SKM-1 (cell line): ENCODE measurements around the gene CARS1.

Source experiments
- DNase-seq: peaks from one replicate; lab custom pipeline; 2025; ENCODE audit not compliant: unreplicated experiment; lab: John Stamatoyannopoulos, UW

The CARS1 gene

DNA sequence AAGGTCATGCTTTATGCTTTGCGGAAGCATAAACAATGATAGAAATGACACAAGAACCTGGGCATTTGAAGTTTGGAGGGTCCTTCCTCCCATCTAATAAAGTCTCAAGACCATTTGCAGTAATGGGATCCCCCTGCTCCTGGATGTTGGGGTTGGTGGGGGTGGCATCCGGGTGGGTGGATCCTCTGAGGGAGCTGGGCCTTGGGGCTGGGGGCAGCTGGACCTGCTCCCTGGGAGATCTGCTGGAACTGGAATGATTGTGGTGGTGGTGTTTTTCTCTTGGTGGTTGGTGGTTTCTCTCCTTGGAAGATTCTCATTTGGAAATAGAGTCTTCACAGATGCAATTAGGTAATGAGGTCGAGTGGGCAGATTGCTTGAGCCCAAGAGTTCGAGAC, 62.9 kb downstream of the CARS1 start:
- no peak for DNase-seq

DNA sequence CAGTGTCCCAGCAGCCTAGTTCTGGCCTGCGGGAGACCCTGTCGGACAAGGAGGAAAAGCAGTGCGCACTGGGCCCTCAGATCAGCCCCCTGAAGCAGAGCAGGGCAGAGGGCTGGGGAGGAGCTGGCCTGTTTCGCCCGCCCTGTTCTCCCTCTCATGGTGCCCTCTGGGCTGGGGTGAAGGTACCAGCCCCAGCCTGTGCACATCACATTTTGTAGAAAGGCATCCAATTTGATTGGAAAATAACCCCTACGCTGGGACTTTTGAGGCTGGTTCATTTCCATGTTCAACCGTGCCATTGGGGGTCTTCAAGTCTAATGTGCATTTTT, 64.3 kb downstream of the CARS1 start:
- DNase-seq: no peak

DNA sequence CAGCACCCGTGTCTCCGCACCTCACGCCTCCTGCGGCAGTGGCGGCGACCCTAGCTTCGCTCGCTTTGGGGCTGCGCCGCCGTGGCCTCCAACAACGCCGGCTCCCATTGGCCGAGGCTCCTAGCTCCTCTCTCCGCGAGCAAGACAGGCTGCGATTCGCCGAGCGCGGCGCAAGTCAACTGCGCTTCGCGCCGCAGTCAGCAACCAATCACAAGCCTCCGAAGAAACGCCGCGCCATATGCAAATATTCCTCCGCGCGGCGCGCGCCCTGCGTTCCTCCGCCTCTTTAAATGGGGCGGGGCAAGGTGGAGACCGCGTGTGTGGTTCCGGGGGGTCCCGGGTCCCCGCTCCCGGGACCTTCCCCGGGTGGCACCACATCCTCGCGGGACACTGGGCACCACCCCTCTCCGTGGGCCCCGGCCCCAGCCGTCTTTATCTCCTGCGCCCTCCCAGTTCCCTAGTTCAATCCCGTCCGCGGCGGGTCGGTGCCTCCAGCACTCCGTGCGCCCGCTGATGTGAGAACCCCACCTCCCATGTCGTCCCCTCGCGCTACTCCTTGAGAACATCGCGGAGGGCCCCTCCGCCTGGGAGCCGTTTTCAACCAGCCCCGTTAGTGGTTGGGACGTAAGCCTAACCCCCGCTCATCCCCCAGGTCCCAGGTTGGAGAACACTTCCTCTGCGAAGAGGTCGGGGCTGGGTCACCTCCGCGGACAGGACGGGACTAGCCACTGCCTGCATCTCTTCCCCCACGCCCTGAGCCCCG, 64.8 kb downstream of the CARS1 start, which contains the start of gene NAP1L4:
Gene NAP1L4 (minus strand): TSS at position 96 of the 763 bp plus-strand sequence. CDS start 13,109 bp downstream, outside the sequence.
- DNase-seq: peak; percentile 88

DNA sequence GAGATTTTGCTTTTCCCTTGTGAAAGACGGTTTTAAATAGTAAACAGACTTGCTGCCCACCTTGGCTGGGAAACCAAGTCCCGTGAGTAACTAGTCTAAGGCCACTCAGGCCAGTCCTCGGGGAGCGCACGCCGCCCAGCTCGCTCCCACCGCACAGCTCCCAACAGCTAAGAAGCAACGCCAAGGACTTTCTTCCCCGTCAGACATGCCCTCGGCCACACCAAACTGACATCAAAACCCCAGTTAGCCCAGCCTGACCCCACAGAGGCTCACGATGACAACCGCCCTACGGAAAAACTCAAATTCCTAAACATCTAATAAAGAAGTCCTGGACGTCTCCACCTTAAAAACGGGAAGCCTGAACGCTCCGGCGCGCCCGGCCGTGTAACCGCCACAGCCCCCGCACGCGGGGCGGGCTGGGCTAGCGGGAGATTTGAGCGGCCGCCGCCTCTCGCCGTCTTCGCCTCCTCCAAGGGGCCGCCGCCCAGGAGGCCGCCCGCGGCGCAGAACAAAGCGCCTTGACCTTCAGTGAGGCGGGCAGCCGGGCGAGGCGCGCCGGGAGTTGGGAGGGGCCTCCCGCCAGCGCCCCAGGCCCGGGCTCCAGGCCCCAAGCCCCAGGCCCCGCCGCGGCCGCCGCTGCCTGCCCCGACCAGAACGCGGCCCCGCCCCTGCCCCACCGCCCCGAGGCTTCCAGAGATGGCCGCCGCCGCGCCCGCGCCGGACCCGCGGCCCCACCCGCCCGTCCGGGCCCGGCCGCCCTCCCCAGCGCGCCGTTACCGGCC, 65.6 kb downstream of the CARS1 start:
- DNase-seq: no peak

DNA sequence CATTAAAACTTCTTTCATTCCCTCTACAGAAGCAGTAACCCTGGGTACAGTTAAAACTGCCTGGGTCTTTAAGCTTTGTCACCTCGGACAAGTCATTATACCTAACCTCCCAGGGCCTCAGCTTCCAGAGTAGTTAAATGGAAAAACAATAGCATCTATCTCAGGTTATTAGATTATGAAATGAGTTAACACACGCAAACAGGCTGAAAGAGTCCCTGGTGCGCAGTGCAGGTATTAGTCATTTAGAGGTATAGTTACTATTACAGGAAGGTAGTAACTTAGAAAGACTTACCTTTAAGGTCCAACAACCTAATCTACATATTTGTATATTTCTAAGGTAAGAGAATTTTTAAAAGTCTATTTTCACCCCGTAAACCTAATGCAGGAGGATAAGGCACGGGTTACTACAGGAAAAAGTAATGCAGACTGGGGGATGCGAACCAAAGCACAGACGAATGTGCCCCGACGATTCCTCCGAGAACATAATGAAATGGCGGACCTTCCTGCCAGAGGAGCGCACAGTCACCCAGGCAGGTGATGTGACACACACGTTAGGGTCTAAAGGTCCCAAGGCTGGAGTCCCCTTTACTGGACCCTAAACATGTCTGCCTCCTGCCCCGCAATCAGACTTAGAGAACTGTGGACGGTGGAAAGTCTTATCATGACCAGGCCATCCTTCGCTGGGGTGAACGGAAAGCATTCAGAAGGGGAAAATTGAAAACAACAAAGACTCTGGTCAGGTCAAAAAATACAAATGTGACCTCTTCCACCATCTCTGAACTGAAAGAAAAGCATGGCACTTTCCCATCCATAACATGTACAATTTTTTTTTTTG, 66.4 kb downstream of the CARS1 start:
- DNase-seq: no peak

DNA sequence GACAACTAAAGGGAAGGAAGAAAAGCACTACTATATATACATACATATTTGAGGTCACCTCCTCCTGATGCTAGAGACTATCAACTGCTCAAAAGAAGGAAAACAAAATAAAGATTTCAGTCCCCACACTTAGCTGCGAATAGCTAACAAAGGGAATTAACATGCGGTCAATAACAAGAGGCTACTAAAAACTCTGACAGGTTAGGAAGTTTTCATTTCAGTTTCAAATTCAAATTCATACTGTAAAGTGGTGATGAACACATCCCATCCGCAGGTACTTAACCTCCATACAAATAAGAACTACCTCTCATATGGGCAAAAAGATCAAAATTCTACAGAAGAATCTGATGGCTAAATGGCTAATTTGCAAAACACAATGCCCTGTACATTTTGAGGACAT, 67.7 kb downstream of the CARS1 start:
- no peak for DNase-seq

DNA sequence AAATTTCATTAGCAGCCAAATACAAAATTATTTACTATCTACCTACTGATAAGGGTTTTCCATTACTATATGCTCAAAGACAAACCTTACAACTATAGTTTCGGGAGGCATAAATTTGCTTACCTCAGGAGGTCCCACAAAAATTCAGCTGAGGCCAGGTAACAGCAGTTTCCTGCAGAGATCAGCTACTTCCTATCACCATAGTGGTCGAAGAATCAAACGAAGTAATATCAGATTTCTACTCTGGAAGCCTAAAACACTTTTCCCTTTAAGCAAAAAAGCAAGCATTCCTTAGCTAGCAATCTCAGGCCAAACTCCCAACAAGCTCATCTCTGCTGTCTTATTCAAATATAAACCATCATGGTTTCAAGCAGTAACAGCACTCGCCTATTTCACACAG, 68.2 kb downstream of the CARS1 start:
- no peak for DNase-seq

DNA sequence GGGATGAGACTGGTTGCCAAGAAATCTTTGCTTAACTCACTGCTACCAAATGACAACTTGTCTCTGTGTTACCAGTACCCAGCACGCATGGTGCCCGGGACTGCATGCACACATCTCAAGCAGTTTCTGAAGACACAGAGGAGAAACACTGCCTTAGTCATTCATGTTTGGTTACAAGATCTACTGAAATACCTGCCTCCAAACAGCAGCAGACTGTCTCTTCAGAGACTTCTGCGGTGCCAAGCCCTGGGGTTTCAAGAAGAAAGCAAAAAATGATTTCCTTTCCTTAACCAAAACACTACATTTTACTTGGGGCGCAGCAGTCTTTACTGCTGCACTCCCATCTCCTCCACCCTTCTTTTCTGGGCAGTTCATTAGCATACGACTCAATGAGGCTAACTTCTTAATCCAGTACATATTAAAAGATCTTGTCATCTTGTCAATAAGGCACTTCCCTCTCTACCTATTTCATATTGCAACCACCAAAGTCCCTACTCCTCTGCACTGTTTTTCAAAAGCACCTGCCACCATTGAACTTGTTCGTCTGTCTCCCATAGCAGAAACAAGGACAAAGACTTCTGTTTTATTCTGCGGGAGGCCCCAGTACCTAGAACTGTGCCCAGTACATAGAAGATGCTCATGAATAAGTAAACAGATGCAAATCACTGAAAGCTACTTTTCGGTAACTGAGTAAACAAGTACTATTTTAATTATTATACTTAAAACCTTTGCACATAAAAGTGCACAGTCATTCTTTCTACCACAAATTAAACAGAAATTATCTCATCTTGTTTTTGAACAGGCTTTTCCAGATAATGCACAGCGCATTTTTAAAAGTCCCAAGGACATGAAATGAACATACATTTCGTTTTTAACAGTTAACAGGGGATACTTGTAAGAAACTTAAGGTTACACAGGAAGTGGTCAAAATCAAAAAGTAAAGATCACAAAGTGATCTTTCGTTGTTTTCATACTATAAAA, 69.1 kb downstream of the CARS1 start:
- no peak for DNase-seq

DNA sequence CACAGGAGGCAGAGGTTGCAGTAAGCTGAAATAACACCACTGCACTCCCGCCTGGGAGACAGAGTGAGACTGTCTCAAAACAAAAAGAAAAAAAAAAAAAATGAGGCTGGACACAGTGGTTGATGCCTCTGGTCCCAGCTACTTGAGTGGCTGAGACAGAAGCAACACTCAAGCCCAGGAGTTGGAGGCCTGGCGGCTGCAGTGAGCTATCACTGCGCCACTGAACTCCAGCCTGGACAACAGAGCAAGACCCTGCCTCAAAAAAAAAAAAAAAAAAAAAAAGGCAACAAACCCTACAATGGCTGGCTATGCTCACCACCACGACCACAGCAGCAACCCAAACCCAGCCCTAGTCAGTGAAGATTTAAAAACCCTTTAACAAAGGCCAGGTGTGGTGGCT, 73.3 kb downstream of the CARS1 start:
- no peak for DNase-seq

DNA sequence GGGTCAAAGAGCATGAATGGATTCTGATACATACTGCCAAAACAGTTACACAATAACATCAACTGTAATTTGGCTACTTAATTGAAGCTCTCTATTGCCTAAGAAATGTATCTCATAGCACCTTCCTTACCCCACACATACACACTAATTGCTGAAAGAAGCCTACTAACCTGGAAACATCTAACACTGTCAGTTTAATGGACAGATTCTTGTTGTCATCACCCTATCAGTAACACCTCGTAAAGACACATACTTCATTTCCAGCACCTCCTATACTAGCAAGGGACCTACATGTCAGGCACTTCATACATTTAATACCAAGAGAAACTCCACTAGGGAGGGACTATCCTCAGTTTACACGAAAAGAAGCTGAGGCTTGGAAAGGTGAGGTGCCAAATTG, 75.0 kb downstream of the CARS1 start:
- no peak for DNase-seq

DNA sequence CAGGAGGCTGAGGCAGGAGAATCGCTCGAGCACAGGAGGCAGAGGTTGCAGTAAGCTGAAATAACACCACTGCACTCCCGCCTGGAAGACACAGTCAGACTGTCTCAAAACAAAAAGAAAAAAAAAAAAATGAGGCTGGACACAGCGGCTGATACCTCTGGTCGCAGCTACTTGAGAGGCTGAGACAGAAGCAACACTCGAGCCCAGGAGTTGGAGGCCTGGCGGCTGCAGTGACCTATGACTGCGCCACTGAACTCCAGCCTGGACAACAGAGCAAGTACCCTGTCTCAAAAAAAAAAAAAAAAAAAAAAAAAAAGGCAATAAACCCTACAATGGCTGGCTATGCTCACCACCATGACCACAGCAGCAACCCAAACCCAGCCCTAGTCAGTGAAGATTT, 76.1 kb downstream of the CARS1 start:
- DNase-seq: no peak

DNA sequence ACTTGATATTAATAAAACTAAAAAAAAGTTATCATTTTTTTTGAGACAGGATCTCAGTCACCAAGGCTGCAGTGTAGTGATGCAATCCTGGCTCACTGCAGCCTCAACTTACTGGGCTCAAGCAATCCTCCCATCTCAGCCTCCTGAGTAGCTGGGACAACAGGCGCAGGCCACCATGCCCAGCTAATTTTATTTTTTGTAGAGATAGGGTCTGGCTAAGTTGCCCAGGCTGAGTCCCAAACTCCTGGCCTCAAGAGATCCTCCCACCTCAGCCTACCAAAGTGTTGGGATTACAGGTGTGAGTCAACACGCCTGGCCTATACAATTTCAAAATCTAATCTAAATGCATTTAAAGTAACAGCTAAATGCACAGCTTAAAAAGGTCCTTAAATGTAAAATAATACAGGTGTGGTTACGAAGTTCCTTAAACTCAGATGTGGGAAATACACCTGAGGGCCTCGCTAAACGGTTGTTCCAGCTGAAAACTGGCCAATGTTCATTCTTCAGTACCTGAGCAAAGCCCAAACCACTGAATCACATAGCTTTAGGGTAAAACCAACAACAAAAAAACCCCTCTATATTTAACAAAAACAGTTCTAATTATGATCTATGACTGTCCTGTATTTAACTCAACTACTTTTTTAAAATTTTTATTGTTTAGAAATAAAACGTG, 76.9 kb downstream of the CARS1 start:
- DNase-seq: no peak

DNA sequence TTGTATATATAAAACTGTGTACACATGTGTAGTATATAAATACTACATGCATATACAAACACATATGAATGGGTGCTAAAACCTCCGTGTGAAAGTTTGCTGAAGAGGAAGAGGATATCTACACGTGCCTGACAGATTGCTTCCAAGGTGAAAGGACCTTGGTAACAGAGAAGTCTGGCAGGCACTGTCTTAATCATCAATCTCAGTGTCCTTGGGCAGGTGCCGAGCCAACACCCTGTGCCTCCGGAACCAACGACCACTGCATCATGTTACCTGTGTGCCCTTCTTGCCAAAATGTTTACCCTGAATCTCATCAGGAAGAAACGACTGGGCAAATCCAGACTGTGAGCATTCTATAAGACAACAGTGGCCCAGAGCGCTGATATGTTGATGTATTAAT, 80.1 kb downstream of the CARS1 start:
- DNase-seq: no peak

DNA sequence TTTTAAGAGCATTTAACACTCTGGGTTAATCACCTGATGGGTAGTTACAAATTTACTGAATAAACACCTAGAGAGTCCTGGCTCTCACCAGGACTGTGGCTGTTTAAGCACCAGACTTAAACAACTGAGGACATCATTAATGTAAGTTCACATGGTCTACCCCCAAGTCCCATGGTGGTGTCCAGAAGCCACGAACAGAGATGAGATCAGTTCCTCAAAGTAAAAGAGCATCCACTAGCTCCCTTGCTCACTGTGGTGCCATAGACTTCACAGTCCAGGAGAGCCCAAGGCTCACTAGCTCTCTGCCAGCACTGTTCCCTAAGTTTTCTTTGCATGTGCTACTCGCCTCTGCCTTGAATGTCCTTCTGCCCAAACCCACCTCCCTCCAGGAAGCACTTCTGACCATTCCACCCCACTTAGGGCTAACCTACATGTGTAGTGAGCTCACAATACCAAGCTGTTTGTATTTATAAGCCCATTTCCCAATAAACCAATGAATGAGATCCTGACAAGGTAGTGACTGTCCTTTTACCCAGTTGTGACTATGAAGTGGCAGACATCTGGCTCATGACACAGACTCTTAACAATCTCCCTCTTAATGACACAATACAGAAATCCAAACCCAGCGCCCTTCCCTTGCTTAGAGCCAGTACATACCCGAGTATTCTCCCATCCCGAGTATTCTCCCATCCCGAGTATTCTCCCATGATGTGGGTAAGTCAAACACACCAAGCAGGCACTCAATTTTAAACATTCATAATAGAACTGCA, 80.7 kb downstream of the CARS1 start:
- DNase-seq: no peak

DNA sequence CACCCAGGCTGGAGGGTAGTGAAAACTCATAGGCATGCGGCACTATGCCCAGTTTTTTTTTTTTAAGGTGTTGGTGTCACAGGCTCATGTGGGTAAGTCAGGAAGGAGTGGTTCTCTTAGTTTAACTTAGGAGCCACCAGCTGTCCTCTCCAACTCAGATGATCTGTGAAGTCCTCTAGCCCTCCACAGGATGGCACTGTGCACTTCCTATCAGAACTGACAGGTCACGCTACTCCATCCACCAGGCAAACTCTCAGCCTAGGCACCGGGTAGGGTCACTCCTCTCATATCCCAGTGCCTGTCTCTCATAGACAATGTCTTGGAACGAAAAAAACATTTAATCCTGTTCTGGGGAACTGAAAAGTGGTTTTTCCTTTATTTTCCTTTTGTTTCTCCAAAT, 81.6 kb downstream of the CARS1 start:
- DNase-seq: peak; percentile 34

DNA sequence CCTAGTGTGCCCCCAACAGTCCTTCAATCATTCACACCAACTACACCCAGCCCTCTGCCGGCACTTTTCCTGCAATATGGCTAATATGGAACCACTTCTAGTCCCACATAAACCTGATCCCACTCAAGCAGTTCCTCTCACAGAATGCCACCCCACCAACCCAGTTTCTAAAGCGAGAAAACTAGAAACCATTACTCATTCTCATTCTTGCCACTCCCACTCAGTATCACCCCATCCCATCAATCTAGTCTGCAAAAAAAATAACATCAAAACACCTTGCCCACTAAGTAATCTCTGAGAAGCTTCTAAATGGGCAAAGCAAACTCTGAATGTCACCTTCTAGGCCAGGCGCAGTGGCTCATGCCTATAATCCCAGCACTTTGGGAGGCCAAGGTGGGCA, 83.0 kb downstream of the CARS1 start:
- DNase-seq: no peak

DNA sequence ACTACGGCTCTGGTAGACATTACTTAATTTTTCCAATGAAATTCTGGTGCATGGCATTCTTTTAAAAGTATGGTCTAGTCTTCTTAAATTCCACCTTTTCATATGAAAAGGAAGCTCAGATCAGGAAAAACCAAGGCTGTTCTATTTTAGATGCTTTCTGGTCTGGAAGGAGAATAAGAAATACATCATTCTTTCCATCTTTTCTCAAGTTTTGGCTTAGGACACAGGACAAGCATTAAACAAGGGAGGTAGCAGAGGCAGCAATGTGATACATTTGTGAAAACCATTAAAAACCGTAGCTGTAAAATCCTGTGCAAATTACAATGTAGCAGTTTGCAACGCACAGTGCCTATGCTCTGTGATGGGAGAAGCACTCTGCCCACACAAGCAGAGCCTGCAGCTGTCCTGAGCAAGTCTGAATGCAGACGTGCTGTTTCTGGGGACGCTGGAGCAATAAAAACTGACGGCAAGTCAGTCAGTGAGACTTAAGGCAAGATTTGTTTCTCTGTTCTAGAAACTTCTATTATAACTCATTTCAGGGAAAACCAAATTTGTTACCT, 88.8 kb downstream of the CARS1 start:
- DNase-seq: no peak

DNA sequence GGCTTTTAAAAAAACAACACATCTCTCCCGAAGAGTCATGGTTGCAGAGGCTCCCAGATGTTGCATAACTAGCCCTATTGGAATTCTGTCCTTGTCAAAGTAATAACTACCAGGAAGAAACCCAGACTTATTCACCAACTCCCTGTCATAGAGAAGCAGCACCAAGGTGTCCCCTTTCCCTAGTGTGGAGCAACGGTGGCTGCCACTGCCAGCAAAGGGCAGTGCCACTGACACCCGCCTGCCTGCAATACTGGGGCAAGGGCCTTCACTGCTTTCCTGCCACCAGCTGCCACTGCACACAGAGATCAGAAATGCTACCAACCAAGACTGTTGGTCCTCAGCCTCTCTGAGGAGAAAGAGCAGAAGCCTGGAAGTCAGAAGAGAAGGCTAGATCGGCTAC, 92.4 kb downstream of the CARS1 start:
- DNase-seq: no peak

DNA sequence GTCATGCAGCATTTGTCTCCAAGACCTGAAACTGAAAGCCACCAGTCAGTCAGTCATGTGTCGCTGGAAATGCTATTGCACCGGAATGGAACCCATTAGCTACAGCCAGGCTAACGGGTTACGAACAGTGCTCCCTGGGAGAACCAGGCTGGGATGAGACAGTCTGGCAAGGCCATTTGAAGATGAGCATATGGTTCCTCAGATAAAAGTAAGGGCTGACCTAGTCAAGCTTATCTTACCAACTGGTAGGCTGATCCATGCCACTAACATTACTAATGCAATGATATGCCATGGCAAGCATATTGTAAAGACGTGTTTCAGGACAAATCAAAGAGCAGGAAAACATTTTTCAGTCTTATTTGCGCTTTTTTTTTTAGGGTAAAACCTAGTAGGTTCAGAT, 93.5 kb downstream of the CARS1 start:
- DNase-seq: no peak
